HuH-7.5 (cell line): ENCODE measurements around the gene PAFAH1B1.
"Not testable (repeated sequence)": the region's sequence is repeated elsewhere in the genome, so short reads cannot be mapped to it uniquely, and the experiment has no call there.

Experiments
- DNase-seq: peaks from one replicate; pipeline ENCODE4 v3.0.0; 2011; ENCODE audit warnings: low spot score

Gene PAFAH1B1

DNA sequence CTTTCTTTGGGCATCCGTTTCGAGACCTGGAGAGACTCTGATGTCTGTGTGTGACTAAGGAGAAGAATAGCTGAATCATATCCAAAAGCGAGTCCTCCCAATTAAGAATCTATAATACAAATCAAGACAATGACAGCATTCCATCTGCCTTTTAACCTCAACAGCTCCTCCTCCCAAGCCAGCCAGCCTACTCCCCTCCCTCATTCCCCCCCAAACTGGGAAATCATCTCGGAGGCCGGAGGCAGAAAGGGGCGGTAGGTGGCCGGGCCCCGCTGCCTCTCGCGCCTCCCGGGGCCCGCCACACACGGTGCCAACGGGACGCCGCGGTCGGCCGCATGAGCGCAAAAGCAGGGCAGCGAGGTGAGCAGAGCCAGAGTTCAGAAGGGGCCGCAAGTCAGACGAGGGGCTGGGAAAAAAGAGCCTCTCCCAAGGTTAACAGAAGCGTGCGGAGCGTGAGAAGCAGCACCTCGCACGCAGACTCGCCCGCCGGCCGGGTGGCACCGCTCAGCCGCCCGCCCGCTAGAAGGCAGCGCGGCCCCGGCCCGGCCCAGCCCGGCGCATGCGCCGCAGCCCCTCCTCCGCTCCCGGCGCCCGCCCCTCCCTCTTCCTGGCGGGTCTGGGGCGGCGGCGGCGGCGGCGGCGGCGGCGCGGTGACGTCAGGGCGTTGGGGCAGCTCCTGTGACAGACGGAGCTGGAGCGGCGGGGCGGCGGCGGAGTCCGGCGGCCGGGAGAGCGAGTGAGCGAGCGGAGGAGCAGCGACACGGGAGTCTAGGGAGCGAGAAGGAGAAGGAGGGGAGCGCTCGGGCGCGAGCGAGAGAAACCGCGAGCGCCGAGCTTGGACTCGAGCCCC lies at the start of gene PAFAH1B1:
Gene PAFAH1B1 (plus strand): TSS at position 684 of the 850 bp plus-strand sequence. CDS start 44,635 bp downstream, outside the sequence.
- DNase-seq = peak; percentile 79

- no peak for DNase-seq
Measured at GRCh38 chr17:2545393-2545792, 48.1 kb upstream of the PAFAH1B1 start.

GRCh38 chr17:2547176-2547575 lies 46.3 kb upstream of the PAFAH1B1 start:
- no peak for DNase-seq

- DNase-seq = not testable (repeated sequence)
Measured at GRCh38 chr17:2548026-2548425, 45.4 kb upstream of the PAFAH1B1 start.

GRCh38 chr17:2549392-2550211 lies 43.9 kb upstream of the PAFAH1B1 start:
- DNase-seq = no peak

- DNase-seq = no peak
Measured at GRCh38 chr17:2551493-2551892, 42.0 kb upstream of the PAFAH1B1 start.

GRCh38 chr17:2551928-2552327 lies 41.5 kb upstream of the PAFAH1B1 start:
- no peak for DNase-seq

DNA sequence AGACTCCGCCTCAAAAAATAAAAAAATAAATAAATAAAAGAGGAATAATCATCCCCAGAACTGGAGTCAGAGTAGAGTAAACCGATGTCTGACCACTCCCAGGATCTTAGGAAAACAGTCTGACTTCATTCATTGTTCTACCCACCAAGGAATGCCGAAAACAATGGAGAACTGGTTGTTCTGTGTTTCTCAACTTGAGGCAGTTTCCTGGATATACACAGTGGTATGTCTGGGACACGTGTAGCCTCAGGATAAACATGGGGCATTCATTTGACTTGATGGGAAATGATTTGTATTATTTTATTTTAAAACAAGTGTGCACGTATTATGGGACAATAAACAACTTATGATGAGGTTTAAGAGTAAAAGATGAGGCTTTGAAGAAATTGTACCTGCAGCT lies 32.8 kb upstream of the PAFAH1B1 start:
- no peak for DNase-seq

DNA sequence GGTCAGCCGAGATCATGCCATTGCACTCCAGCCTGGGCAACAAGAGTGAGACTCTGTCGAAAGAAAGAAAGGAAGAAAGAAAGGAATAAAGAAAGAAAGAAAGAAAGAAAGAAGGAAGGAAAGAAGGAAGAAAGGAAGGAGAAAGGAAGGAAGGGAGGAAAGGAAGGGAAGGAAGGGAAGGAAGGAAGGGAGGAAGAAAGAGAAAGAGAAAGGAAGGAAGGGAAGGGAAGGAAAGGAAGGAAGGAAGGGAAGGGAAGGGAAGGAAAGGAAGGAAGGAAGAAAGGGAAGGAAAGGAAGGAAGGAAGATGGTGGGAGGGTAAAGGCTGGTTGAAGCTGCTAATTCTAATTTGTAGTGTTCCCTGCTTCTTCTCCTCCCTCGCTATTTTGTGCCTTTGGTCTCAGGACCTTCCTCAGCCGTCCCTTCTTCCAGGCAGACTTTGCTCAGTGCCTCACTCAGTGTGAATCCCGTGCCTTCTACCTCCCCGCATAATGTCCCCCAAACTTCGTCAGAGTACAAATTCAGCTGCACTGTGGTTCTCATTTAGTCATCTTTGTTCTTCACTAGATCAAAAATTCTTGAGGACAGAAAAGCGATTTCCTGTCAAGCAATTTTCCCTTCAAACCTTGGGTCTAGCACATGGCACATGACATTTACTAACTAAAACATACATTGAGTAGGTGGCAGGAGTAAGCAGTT lies 31.1 kb upstream of the PAFAH1B1 start:
- DNase-seq = no peak

- DNase-seq = no peak
Measured at GRCh38 chr17:2563061-2563460, 30.4 kb upstream of the PAFAH1B1 start.

GRCh38 chr17:2563543-2563942 lies 29.9 kb upstream of the PAFAH1B1 start:
- DNase-seq = no peak

DNA sequence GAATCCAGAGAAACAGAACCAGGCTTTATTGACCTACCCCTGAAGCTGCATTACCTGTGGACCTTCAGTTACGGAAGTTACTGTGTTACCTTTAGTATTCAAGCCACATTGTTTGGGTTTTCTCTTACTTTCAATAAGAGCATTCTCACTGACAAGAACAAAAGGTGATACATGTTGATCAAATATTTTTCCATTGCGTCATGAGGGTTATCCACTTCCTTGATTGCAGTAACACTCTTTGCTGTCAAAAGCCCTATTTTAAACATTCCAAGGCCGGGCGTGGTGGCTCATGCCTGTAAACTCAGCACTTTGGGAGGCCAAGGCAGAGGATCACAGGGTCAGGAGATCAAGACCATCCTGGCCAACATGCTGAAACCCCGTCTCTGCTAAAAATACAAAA lies 28.6 kb upstream of the PAFAH1B1 start:
- DNase-seq = no peak

DNA sequence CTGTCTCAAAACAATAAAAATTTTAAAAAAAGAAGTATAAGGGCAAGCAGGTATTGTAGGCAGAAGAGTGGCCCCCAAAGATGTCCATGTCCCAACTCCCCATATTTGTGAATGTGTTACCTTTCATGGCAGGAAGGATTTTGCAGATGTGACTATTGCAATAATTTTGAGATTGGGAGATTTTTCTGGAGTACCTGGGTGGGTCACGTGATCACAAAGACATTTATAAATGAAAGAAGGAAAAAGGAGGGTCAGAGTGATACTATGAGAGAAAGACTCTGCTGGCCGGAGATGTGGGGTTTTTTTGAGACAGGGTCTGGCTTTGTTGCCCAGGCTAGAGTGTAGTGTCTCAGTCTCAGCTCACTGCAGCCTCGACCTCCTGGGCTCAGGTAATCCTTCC lies 27.4 kb upstream of the PAFAH1B1 start:
- no peak for DNase-seq

DNA sequence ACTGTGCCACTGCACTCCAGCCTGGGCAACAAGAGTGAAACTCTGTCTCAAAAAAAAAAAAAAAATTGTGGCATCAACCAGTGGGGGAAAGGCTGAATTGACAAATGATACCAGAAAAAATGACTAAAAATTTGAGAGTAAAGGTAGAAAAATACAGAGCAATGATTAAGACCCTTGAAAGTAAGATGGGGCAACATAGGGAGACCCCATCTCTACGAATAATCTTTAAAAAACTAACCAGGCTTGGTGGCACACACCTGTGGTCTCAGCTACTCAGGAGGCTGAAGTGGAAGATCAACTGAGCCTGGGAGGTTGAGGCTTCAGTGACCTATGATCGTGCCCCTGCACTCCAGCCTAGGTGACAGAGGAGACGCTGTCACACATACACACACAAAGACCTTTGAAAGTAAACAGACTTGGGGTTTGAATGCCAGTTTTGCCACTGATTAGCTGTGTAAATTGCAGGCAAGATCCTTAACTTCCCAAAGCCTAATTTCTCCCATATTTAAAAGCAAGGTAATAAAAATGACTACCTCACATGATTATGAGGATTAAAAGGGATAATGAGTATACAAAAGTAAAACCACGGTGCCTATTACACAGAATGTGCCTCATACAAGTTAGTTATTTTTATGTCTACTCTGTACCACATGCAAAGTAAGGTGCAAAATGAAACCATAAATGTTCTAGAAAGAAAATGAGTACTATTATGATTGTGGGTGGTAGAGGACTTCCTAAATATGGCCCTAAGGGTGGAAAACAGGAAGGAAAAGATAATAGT lies 21.7 kb upstream of the PAFAH1B1 start:
- no peak for DNase-seq

- not testable (repeated sequence) for DNase-seq
Measured at GRCh38 chr17:2572304-2572609, 21.2 kb upstream of the PAFAH1B1 start.

DNA sequence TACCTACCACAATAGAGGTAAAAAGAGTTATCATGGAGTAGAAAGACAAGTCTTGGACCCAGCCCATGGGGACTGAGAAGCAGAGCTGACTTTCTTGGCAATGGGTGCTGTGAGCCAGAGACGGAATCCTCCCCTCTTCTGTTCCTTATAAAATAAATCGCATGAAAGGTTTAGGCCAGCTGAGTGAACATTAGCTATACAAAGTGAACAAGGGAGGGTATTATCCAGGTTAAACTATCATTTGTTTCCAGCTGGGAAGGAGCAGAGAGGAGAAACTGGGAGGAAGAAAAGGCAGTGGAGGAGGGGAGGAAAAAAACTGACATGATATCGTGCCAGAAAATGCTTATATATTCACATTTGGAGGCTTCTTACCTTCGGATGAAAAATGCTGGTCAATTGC lies 13.3 kb upstream of the PAFAH1B1 start:
- no peak for DNase-seq

- DNase-seq = no peak
Measured at GRCh38 chr17:2580661-2581060, 12.8 kb upstream of the PAFAH1B1 start.

DNA sequence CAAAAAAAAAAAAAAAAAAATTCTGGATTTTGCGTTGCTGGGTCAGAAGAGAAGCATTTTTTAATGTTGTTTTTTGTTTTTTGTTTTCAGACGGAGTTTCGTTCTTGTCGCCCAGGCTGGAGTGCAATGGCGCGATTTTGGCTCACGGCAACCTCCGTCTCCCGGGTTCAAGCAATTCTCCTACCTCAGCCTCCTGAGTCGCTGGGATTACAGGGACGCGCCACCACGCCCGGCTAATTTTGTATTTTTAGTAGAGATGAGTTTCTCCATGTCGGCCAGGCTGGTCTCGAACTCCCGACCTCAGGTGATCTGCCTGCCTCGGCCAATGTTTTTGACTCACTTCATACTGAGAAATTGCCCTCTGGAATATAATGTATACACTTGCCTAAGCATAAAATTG lies 11.0 kb upstream of the PAFAH1B1 start:
- no peak for DNase-seq

DNA sequence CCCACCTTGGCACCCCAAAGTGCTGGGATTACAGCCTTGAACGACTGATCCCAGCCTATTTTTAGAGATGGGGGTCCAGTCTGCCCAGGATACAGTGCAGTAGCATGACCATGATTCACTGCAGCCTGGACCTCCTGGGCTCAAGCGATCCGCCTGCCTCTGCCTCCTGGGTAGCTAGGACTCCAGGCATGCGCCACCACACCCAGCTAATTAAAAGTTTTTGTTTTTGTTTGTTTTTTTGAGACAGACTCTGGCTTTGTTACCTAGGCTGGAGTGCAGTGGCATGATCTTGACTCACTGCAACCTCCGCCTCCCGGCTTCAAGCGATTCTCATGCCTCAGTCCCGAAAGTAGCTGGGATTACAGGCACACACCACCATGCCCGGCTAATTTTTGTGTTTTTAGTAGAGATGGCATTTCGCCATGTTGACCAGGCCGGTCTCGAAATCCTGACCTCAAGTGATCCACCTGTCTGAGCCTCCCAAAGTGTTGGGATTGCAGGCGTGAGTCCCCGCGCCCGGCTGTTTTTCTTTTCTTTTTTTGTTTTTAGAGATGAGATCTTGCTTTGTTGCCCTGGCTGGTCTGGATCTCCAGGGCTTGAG lies 2.3 kb upstream of the PAFAH1B1 start:
- no peak for DNase-seq

DNA sequence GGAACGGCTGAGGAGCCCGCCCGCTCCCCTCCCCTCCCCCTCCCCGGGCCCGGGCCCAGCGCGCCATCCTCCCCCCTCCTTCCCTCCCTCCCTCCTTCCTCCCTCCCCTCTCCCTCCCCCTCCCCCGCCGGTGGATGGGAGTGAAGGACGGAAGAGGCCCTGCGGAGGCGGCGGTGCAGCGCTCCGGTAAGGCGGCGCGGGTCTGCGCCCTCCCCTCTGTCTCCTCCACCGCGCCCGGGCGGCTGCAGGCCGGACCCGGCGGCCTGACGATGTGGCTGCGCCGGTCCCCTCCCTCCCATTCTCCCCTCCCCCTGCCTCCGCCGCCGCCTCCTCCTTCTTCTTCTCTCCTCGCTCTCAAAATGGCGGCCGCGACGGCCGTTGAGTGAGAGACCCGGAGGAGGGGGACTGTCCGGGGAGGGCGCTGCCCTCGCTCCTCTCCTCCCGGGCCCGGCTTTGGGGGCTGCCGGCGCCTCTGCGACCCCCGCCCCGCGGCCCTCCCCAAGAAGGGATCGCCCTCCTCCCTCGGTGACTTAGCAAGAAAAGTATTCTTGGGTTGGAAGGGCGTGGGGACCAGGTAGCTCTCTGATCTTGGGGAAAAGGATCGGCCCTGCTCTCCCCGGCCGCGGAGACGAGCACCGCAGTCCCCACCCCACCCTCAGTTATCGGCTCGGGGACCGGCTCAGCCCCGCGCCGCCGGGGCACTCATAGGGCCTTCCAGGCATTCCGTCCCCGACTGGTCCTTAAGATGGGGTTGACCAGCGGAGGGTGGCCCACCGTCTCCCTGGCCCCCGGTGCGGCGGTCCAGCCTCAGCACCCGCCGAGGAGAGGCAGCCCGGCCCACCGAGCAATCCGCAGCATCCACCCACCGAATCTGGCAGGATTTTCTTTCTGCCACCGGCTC lies 617 bp downstream of the PAFAH1B1 start:
- DNase-seq = peak; percentile 52
